Measurements from ENCODE around the gene CRACDL.

Gene CRACDL

DNA sequence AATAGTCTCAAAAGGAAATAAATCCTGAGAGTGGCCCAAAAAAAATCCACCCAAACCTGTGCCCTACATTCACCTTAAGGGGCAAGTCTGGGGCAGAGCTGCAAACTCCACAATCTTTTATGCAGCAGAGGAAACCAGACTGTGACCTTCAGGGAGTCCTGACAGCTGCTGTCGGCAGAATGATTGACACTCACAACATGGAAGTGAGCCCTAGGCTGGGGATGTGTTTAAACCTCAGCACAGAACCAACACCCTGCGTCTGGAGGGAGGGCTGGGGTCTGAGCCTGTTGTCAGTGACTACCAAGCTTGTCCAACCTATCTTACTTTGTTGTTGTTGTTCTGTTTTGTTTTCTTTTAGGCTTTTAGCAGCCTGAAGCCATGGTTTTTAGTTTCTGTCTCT is 39.6 kb downstream of the CRACDL start:
- H3K9me3 ChIP-seq = no peaks in the 10 kb centered on the region
- no peak for DNase-seq (ENCODE audit: low spot score in 2 of 2)
- H3K36me3 ChIP-seq (replicated peaks) = no peaks in the 10 kb centered on the region
- H3K27me3 ChIP-seq (ENCODE audit: low read depth) = no peaks in the 10 kb centered on the region
- no peak overlapping the region for H3K4me3 ChIP-seq
- H3K4me1 ChIP-seq = no peaks in the 10 kb centered on the region
- in situ Hi-C loops (cut with MboI; ENCODE audit: low sequenced_read_pairs) = no loop called here

- H3K36me3 ChIP-seq (replicated peaks) = no peaks in the 10 kb centered on the region
- H3K27me3 ChIP-seq (ENCODE audit: low read depth) = no peaks in the 10 kb centered on the region
- in situ Hi-C loops (cut with MboI; ENCODE audit: low sequenced_read_pairs) = no loop called here
- H3K4me3 ChIP-seq = no peak overlapping the region
- DNase-seq (ENCODE audit: low spot score in 2 of 2) = no peak
- H3K9me3 ChIP-seq = no peaks in the 10 kb centered on the region
- H3K4me1 ChIP-seq = no peaks in the 10 kb centered on the region
Measured at GRCh38 chr2:98895901-98896300, 40.1 kb downstream of the CRACDL start.

DNA sequence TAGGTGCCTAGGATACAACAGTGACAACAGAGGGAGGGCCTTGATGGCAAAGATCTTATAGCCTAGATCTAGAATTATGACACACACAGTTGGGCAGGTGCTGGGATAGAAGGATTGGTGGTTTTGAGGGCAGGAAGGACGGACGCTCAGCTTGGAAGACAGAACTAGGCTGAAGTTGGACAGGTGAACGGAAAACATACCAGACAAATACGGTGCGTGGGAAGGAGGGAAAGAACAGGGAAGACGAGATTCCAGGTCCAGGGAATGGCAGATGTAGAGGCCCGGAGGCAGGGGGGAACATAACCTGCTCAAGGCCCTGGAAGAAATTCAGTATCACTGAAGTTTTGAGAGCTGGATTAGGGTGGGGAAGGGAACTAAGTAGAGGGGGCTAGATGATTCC is 40.8 kb downstream of the CRACDL start:
- Histone ChIP-seq H3K4me3 (no peak overlapping the region), H3K9me3 (no peaks in the 10 kb centered on the region), H3K27me3 (ENCODE audit: low read depth) (no peaks in the 10 kb centered on the region), H3K4me1 (no peaks in the 10 kb centered on the region), H3K36me3 (replicated peaks) (no peaks in the 10 kb centered on the region)
- in situ Hi-C loops (cut with MboI; ENCODE audit: low sequenced_read_pairs) = no loop called here
- DNase-seq (ENCODE audit: low spot score in 2 of 2) = no peak

GRCh38 chr2:98894331-98895000 is 41.6 kb downstream of the CRACDL start:
- in situ Hi-C loops (cut with MboI; ENCODE audit: low sequenced_read_pairs) = no loop called here
- Histone ChIP-seq H3K27me3 (ENCODE audit: low read depth) (no peaks in the 10 kb centered on the region), H3K4me3 (no peak overlapping the region), H3K36me3 (replicated peaks) (no peaks in the 10 kb centered on the region), H3K4me1 (no peaks in the 10 kb centered on the region), H3K9me3 (no peaks in the 10 kb centered on the region)
- DNase-seq (ENCODE audit: low spot score in 2 of 2) = no peak

DNA sequence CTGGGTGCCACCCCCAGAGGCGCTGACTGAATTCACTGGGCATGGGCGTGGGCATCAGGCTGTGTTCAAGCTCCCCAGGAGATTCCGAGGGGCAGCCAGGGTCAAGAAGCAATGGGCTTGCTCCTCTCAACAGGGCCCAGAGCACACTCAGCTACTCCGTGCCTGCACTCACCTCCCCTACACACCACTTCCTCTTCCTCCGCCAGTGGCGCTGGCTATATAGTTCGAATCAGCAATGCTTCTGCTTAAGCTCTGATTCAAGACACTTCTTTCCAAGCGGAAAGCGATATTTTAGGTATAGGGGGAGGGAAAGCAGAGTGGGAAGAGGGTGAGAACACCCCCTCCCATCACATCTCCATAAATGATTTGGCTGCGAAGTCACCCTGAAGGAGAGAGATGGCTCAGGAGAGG is 42.1 kb downstream of the CRACDL start:
- in situ Hi-C loops (cut with MboI; ENCODE audit: low sequenced_read_pairs) = no loop called here
- no peaks in the 10 kb centered on the region for H3K36me3 ChIP-seq (replicated peaks)
- no peaks in the 10 kb centered on the region for H3K9me3 ChIP-seq
- DNase-seq (ENCODE audit: low spot score in 2 of 2) = no peak
- no peak overlapping the region for H3K4me3 ChIP-seq
- H3K27me3 ChIP-seq (ENCODE audit: low read depth) = 0 out of 2 replicates have a peak, but pooled peaks cover 2% of the 10 kb centered on the region
- H3K4me1 ChIP-seq = no peaks in the 10 kb centered on the region

GRCh38 chr2:98892871-98893270 is 43.2 kb downstream of the CRACDL start:
- Histone ChIP-seq H3K4me1 (no peaks in the 10 kb centered on the region), H3K36me3 (replicated peaks) (no peaks in the 10 kb centered on the region), H3K9me3 (no peaks in the 10 kb centered on the region), H3K27me3 (ENCODE audit: low read depth) (0 out of 2 replicates have a peak, but pooled peaks cover 2% of the 10 kb centered on the region), H3K4me3 (no peak overlapping the region)
- in situ Hi-C loops (cut with MboI; ENCODE audit: low sequenced_read_pairs) = no loop called here
- no peak for DNase-seq (ENCODE audit: low spot score in 2 of 2)

- Histone ChIP-seq H3K4me3 (no peak overlapping the region), H3K27me3 (ENCODE audit: low read depth) (0 out of 2 replicates have a peak, but pooled peaks cover 2% of the 10 kb centered on the region), H3K9me3 (no peaks in the 10 kb centered on the region; the same call in 1 of the 2 replicates), H3K4me1 (no peaks in the 10 kb centered on the region), H3K36me3 (replicated peaks) (no peaks in the 10 kb centered on the region)
- in situ Hi-C loops (cut with MboI; ENCODE audit: low sequenced_read_pairs) = no loop called here
- no peak for DNase-seq (ENCODE audit: low spot score in 2 of 2)
Measured at GRCh38 chr2:98891591-98891990, 44.4 kb downstream of the CRACDL start.

DNA sequence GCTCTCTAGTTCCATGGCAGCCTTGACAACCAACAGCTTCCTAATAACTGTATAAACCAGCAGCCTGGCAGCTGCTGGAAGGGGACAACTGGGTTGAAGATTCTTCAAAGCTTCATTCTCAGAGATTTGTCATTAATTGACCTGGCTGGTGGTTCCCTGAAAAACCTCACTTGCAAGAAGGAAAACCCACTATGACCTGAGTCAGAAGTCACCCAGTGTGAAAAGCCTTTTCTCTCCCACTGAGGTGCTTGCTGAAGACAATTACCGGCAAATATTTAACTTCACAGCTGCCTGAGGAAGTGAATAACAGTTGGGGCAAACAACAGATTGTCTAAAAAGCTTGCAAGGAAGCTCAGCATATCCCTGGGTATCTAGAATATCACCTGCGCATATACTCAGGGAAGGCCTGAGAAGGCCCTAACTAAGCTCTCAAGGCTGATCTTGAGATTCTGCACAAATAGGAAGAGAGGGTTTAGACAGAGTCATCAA is 49.9 kb downstream of the CRACDL start:
- no peak for DNase-seq (ENCODE audit: low spot score in 2 of 2)
- Histone ChIP-seq H3K36me3 (replicated peaks) (no peaks in the 10 kb centered on the region), H3K27me3 (ENCODE audit: low read depth) (0 out of 2 replicates have a peak, but pooled peaks cover 2% of the 10 kb centered on the region), H3K4me3 (no peak overlapping the region), H3K9me3 (peaks cover 5% of the 10 kb centered on the region; the same call in 1 of the 2 replicates), H3K4me1 (no peaks in the 10 kb centered on the region)
- in situ Hi-C loops (cut with MboI; ENCODE audit: low sequenced_read_pairs) = no loop called here

DNA sequence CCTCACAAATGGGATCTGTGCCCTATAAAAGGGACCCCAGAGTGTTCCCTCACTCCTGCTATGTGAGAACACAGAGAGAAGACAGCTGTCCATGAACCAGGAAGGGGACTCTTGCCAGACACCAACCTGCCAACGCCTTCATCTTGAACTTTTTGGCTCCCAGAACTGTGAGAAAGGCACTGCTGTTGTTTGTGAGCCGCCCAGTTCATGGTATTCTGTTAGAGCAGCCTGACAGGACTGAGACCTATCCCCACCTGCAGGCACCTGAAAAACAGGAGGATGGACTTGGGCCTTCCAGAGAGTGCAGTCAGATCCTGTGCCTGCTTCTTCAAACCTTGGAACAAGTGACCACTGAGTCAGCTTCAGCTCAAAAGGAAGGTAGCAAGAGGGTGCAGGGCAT is 51.4 kb downstream of the CRACDL start:
- no peak for DNase-seq (ENCODE audit: low spot score in 2 of 2)
- H3K36me3 ChIP-seq (replicated peaks) = no peaks in the 10 kb centered on the region
- H3K9me3 ChIP-seq = peaks cover 5% of the 10 kb centered on the region; the same call in 1 of the 2 replicates
- H3K27me3 ChIP-seq (ENCODE audit: low read depth) = 0 out of 2 replicates have a peak, but pooled peaks cover 2% of the 10 kb centered on the region
- no peak overlapping the region for H3K4me3 ChIP-seq
- no peaks in the 10 kb centered on the region for H3K4me1 ChIP-seq
- in situ Hi-C loops (cut with MboI; ENCODE audit: low sequenced_read_pairs) = no loop called here

- Histone ChIP-seq H3K36me3 (replicated peaks) (no peaks in the 10 kb centered on the region), H3K9me3 (peaks cover 5% of the 10 kb centered on the region; the same call in 1 of the 2 replicates), H3K4me3 (no peak overlapping the region), H3K4me1 (no peaks in the 10 kb centered on the region), H3K27me3 (ENCODE audit: low read depth) (no peaks in the 10 kb centered on the region)
- in situ Hi-C loops (cut with MboI; ENCODE audit: low sequenced_read_pairs) = no loop called here
- DNase-seq (ENCODE audit: low spot score in 2 of 2) = no peak
Measured at GRCh38 chr2:98883780-98884211, 52.2 kb downstream of the CRACDL start.

GRCh38 chr2:98882971-98883779 is 52.9 kb downstream of the CRACDL start:
- H3K4me1 ChIP-seq = no peaks in the 10 kb centered on the region
- peaks cover 5% of the 10 kb centered on the region; the same call in 1 of the 2 replicates for H3K9me3 ChIP-seq
- H3K27me3 ChIP-seq (ENCODE audit: low read depth) = no peaks in the 10 kb centered on the region
- no peak for DNase-seq (ENCODE audit: low spot score in 2 of 2)
- no peaks in the 10 kb centered on the region for H3K36me3 ChIP-seq (replicated peaks)
- in situ Hi-C loops (cut with MboI; ENCODE audit: low sequenced_read_pairs) = no loop called here
- no peak overlapping the region for H3K4me3 ChIP-seq

DNA sequence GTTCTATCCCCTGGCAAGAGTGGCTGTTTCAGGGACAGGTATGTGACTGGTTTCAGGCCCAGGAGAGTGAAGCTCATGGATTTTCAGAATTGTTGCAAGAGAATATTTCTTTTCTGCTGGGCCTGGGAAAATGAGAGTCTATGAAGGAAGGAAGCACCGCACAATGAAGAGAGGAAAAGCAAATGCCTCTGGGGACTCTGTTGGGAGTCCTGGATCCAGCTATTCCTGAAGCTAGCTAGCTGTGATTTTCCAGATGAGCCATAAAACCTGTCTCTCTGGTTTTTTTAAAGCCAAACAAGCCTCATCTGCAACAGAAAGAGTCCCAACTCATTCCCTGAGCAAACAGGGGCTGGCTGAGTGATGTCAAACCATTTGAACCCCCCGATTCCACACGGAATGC is 53.7 kb downstream of the CRACDL start:
- Histone ChIP-seq H3K9me3 (peaks cover 5% of the 10 kb centered on the region; the same call in 1 of the 2 replicates), H3K4me3 (no peak overlapping the region), H3K27me3 (ENCODE audit: low read depth) (no peaks in the 10 kb centered on the region), H3K4me1 (no peaks in the 10 kb centered on the region), H3K36me3 (replicated peaks) (no peaks in the 10 kb centered on the region)
- in situ Hi-C loops (cut with MboI; ENCODE audit: low sequenced_read_pairs) = no loop called here
- no peak for DNase-seq (ENCODE audit: low spot score in 2 of 2)

GRCh38 chr2:98881153-98881650 is 54.8 kb downstream of the CRACDL start:
- peaks cover 3% of the 10 kb centered on the region; the same call in 1 of the 2 replicates for H3K9me3 ChIP-seq
- no peaks in the 10 kb centered on the region for H3K36me3 ChIP-seq (replicated peaks)
- in situ Hi-C loops (cut with MboI; ENCODE audit: low sequenced_read_pairs) = no loop called here

More at GRCh38 chr2:98881153-98881650, 54.8 kb downstream of the CRACDL start:
- Histone ChIP-seq H3K4me1 (no peaks in the 10 kb centered on the region), H3K27me3 (ENCODE audit: low read depth) (no peaks in the 10 kb centered on the region), H3K4me3 (no peak overlapping the region)
- no peak for DNase-seq (ENCODE audit: low spot score in 2 of 2)
